ENCODE measurements around the gene USP49.
"Not testable (repeated sequence)": the region's sequence is repeated elsewhere in the genome, so short reads cannot be mapped to it uniquely, and the experiment has no call there.

The USP49 gene

GRCh38 chr6:41767112-41767833 is 127.9 kb downstream of the USP49 start:
- no peaks in the 10 kb centered on the region for H3K27me3 ChIP-seq (replicated peaks; ENCODE audit: control insufficient read depth, insufficient read depth, low read length)
- no peak for TF ChIP-seq CTCF (IDR thresholded peaks at IDR 0.05; ENCODE audit: insufficient read depth, low read length, poor library complexity, severe bottlenecking)
- no peak for DNase-seq (ENCODE audit: extremely low read depth, insufficient read length)
- no peak overlapping the region for H3K4me3 ChIP-seq (replicated peaks; ENCODE audit: low read depth, low read length)
- H3K36me3 ChIP-seq (ENCODE audit: control insufficient read depth, insufficient read depth, low read length), result peaks cover 6% of the 10 kb centered on the region

GRCh38 chr6:41766043-41766664 is 129.0 kb downstream of the USP49 start:
- H3K4me3 ChIP-seq (replicated peaks; ENCODE audit: low read depth, low read length); H3K36me3 ChIP-seq (ENCODE audit: control insufficient read depth, insufficient read depth, low read length); DNase-seq (ENCODE audit: extremely low read depth, insufficient read length); H3K27me3 ChIP-seq (replicated peaks; ENCODE audit: control insufficient read depth, insufficient read depth, low read length): not testable (repeated sequence)

- TF ChIP-seq CTCF (IDR thresholded peaks at IDR 0.05; ENCODE audit: insufficient read depth, low read length, poor library complexity, severe bottlenecking), result no peak
- Histone ChIP-seq H3K27me3 (replicated peaks; ENCODE audit: control insufficient read depth, insufficient read depth, low read length) (no peaks in the 10 kb centered on the region), H3K36me3 (ENCODE audit: control insufficient read depth, insufficient read depth, low read length) (no peaks in the 10 kb centered on the region), H3K4me3 (replicated peaks; ENCODE audit: low read depth, low read length) (no peak overlapping the region)
- DNase-seq (ENCODE audit: extremely low read depth, insufficient read length), result no peak
These were observed 131.7 kb downstream of the USP49 start for GRCh38 chr6:41763470-41763869.

GRCh38 chr6:41759905-41760579 is 135.1 kb downstream of the USP49 start:
- H3K27me3 ChIP-seq (replicated peaks; ENCODE audit: control insufficient read depth, insufficient read depth, low read length), result no peaks in the 10 kb centered on the region; the same call in 1 of the 2 replicates
- DNase-seq (ENCODE audit: extremely low read depth, insufficient read length), result no peak
- H3K4me3 ChIP-seq (replicated peaks; ENCODE audit: low read depth, low read length), result no peak overlapping the region
- TF ChIP-seq CTCF (IDR thresholded peaks at IDR 0.05; ENCODE audit: insufficient read depth, low read length, poor library complexity, severe bottlenecking), result no peak
- H3K36me3 ChIP-seq (ENCODE audit: control insufficient read depth, insufficient read depth, low read length), result no peaks in the 10 kb centered on the region

GRCh38 chr6:41759106-41759904 is 135.9 kb downstream of the USP49 start:
- H3K4me3 ChIP-seq (replicated peaks; ENCODE audit: low read depth, low read length), result no peak overlapping the region
- DNase-seq (ENCODE audit: extremely low read depth, insufficient read length), result no peak
- H3K36me3 ChIP-seq (ENCODE audit: control insufficient read depth, insufficient read depth, low read length), result no peaks in the 10 kb centered on the region
- no peak for TF ChIP-seq CTCF (IDR thresholded peaks at IDR 0.05; ENCODE audit: insufficient read depth, low read length, poor library complexity, severe bottlenecking)
- H3K27me3 ChIP-seq (replicated peaks; ENCODE audit: control insufficient read depth, insufficient read depth, low read length), result no peaks in the 10 kb centered on the region; the same call in 1 of the 2 replicates
